HepG2 (cell line): ENCODE results near the gene TMEM170B. TPM values are rescaled to one million over a fixed set of nuclear protein-coding genes. Genes with fewer than 3 reads are reported as not detected.

Source experiments
- DZIP1 ChIP-seq: sonication (generic); formaldehyde crosslinking; IDR thresholded peaks from 2 replicates; pipeline ENCODE4 v1.5.0; 2020; ENCODE audit warnings: mild to moderate bottlenecking, missing genetic modification reagents
- EEA1 ChIP-seq: sonication (generic); formaldehyde crosslinking; IDR thresholded peaks from 2 replicates; pipeline ENCODE4 v1.5.1; 2020; ENCODE audit warnings: mild to moderate bottlenecking, missing genetic modification reagents, borderline replicate concordance
- ELF4 ChIP-seq: sonication (generic); formaldehyde crosslinking; IDR thresholded peaks from 2 replicates; pipeline ENCODE4 v1.5.0; 2020; ENCODE audit warnings: missing genetic modification reagents, mild to moderate bottlenecking, moderate library complexity, borderline replicate concordance
- FOXA3 ChIP-seq: IDR thresholded peaks from 2 replicates; pipeline ENCODE4 v1.6.1; 2016; ENCODE audit warnings: missing genetic modification reagents, missing compliant biosample characterization
- MZF1 ChIP-seq: sonication (generic); formaldehyde crosslinking; IDR thresholded peaks from 2 replicates; pipeline ENCODE4 v1.8.1; 2023; ENCODE audit warnings: mild to moderate bottlenecking, missing genetic modification reagents, borderline replicate concordance
- PLRG1 ChIP-seq: fragments of 450-650 bp; conservative IDR thresholded peaks from 2 replicates; pipeline ENCODE4 v1.6.1; 2016
- SSRP1 ChIP-seq: IDR thresholded peaks from 2 replicates; pipeline ENCODE4 v1.6.1; 2016; ENCODE audit warnings: control low read depth
- THAP11 ChIP-seq: IDR thresholded peaks from 2 replicates; pipeline ENCODE4 v1.6.1; 2016; ENCODE audit warnings: missing biosample characterization, missing genetic modification reagents
- ZBTB21 ChIP-seq: sonication (generic); formaldehyde crosslinking; IDR thresholded peaks from 2 replicates; pipeline ENCODE4 v1.4.0; 2020; ENCODE audit warnings: missing genetic modification reagents
- ZMAT3 ChIP-seq: sonication (generic); formaldehyde crosslinking; conservative IDR thresholded peaks from 2 replicates; pipeline ENCODE4 v1.7.0; 2021; ENCODE audit warnings: missing genetic modification reagents
- ZNF496 ChIP-seq: sonication (generic); formaldehyde crosslinking; IDR thresholded peaks from 2 replicates; pipeline ENCODE4 v1.8.1; 2023; ENCODE audit warnings: mild to moderate bottlenecking, moderate library complexity, missing genetic modification reagents; ENCODE audit not compliant: insufficient replicate concordance
- ZNF749 ChIP-seq: sonication (generic); formaldehyde crosslinking; IDR thresholded peaks from 2 replicates; pipeline ENCODE4 v1.8.0; 2022; ENCODE audit warnings: mild to moderate bottlenecking, missing genetic modification reagents, moderate library complexity, borderline replicate concordance
- ZNF777 ChIP-seq: sonication (generic); formaldehyde crosslinking; IDR thresholded peaks from 2 replicates; pipeline ENCODE4 v1.4.0; 2020; ENCODE audit warnings: missing genetic modification reagents
- ZUFSP ChIP-seq: sonication (generic); formaldehyde crosslinking; IDR thresholded peaks from 2 replicates; pipeline ENCODE4 v1.9.0; 2021; ENCODE audit warnings: missing genetic modification reagents, mild to moderate bottlenecking, borderline replicate concordance
- polyA plus RNA-seq, 8 experiments: library from polyadenylated mRNA; depleted of rRNA in 3 of 8; stranded (reverse) in 7 of 8; unstranded in 1 of 8; fragments of >200 nt; fragmentation: Illumina TruSeq in 4 of 8; extraction: Trizol in 4 of 8; gene quantifications; 2 replicates each; pipeline versions ENCODE4 v1.2.1 to v1.2.3, GENCODE V29; 2011 to 2016; ENCODE audit warnings: low read depth in 4 of 8, missing spikeins in 1 of 8, mixed read lengths in 1 of 8; ENCODE audit not compliant: insufficient read depth in 1 of 8
- total RNA-seq, 5 experiments: library from RNA; depleted of rRNA; stranded (reverse); fragments of >200 nt; fragmentation: Illumina TruSeq; extraction: Trizol; gene quantifications; 2 replicates each; pipeline ENCODE4 v1.2.3, GENCODE V29; 2016; ENCODE audit warnings: low read depth in 1 of 5
- TF ChIP-seq, protein P1 (sequence below): sonication (generic); formaldehyde crosslinking; IDR thresholded peaks from 2 replicates; pipeline ENCODE4 v1.4.0; 2020; ENCODE audit warnings: low read depth, mild to moderate bottlenecking, missing genetic modification reagents
- TF ChIP-seq, protein P2 (sequence below): sonication (generic); formaldehyde crosslinking; IDR thresholded peaks from 2 replicates; pipeline ENCODE4 v1.4.0; 2020; ENCODE audit warnings: mild to moderate bottlenecking, missing genetic modification reagents, borderline replicate concordance

Gene TMEM170B
- total and polyA plus RNA-seq, 2 of the 13 experiments (the other 11 are each of a cell fraction or from before 2014, with no cell fraction given): 3.3 to 9.4 TPM

DNA sequence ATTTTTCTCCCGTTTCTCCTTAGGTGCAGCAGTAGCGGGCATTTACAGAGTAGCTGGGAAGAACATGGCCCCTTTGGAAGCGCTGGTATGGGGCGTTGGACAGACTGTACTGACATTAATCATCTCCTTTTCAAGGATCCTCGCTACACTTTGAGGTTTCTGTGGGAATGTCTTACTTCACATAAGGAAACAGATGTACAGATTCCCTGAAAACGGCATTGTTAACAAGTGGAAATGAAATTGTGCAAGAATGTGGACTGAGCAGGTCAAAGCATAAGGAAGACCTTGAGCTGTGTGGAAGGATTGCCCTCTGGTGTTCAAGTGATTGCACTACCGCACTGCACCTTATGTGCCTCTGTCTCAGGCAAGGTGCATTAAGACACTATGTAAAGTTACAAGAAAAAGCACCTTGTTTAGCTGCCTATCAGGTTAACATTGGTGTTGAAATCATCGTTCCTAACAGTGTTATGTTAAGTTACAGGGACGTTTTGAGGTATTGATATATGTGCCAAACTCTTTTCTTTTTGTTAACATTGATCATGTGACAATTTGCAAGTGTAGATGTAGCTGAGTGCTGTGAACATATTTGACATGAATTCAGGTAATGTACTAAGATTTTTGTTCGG is 38.0 kb downstream of the TMEM170B start (continued):
- TF ChIP-seq ELF4 (CRISPR knock-in tag) (no peak), THAP11 (peak; percentile 63; the same call in 1 of the 2 replicates), DZIP1 (CRISPR knock-in tag) (no peak), EEA1 (CRISPR knock-in tag) (no peak), FOXA3 (peak; percentile 69), PLRG1 (no peak), SSRP1 (CRISPR knock-in tag) (peak; percentile 82), ZNF749 (no peak), ZNF496 (CRISPR knock-in tag) (no peak), MZF1 (CRISPR knock-in tag) (no peak), ZNF777 (CRISPR knock-in tag) (no peak), ZMAT3 (no peak), ZBTB21 (CRISPR knock-in tag) (no peak), ZUFSP (no peak)
- TF ChIP-seq, protein P1, sequence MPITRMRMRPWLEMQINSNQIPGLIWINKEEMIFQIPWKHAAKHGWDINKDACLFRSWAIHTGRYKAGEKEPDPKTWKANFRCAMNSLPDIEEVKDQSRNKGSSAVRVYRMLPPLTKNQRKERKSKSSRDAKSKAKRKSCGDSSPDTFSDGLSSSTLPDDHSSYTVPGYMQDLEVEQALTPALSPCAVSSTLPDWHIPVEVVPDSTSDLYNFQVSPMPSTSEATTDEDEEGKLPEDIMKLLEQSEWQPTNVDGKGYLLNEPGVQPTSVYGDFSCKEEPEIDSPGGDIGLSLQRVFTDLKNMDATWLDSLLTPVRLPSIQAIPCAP (CRISPR knock-in tag): no peak
- TF ChIP-seq, protein P2, sequence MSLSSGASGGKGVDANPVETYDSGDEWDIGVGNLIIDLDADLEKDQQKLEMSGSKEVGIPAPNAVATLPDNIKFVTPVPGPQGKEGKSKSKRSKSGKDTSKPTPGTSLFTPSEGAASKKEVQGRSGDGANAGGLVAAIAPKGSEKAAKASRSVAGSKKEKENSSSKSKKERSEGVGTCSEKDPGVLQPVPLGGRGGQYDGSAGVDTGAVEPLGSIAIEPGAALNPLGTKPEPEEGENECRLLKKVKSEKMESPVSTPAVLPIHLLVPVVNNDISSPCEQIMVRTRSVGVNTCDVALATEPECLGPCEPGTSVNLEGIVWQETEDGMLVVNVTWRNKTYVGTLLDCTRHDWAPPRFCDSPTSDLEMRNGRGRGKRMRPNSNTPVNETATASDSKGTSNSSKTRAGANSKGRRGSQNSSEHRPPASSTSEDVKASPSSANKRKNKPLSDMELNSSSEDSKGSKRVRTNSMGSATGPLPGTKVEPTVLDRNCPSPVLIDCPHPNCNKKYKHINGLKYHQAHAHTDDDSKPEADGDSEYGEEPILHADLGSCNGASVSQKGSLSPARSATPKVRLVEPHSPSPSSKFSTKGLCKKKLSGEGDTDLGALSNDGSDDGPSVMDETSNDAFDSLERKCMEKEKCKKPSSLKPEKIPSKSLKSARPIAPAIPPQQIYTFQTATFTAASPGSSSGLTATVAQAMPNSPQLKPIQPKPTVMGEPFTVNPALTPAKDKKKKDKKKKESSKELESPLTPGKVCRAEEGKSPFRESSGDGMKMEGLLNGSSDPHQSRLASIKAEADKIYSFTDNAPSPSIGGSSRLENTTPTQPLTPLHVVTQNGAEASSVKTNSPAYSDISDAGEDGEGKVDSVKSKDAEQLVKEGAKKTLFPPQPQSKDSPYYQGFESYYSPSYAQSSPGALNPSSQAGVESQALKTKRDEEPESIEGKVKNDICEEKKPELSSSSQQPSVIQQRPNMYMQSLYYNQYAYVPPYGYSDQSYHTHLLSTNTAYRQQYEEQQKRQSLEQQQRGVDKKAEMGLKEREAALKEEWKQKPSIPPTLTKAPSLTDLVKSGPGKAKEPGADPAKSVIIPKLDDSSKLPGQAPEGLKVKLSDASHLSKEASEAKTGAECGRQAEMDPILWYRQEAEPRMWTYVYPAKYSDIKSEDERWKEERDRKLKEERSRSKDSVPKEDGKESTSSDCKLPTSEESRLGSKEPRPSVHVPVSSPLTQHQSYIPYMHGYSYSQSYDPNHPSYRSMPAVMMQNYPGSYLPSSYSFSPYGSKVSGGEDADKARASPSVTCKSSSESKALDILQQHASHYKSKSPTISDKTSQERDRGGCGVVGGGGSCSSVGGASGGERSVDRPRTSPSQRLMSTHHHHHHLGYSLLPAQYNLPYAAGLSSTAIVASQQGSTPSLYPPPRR (CRISPR knock-in tag): no peak
